SK-N-SH treated with all-trans-retinoic acid at 6 μM for 48 hours (cell line): Measurements from ENCODE around the gene AVL9.

Experiments
- ATAC-seq: fragments of 200-7000 bp; cut with Tn5 transposase; 3 replicates; pipeline ENCODE4 v1.9.1; 2020; ENCODE audit warnings: mild to moderate bottlenecking, moderate library complexity
- ARNTL ChIP-seq: fragments of 450-650 bp; formaldehyde crosslinking; IDR thresholded peaks from 2 replicates; pipeline ENCODE4 v1.5.0; 2020; ENCODE audit warnings: low read depth, mild to moderate bottlenecking, moderate library complexity, borderline replicate concordance
- BACH2 ChIP-seq: fragments of 250-450 bp; sonication (Bioruptor Pico); IDR thresholded peaks from 2 replicates; pipeline ENCODE4 v1.9.0; 2021; ENCODE audit warnings: mild to moderate bottlenecking, borderline replicate concordance
- CSDC2 ChIP-seq: fragments of 250-450 bp; sonication (Bioruptor Pico); IDR thresholded peaks from 2 replicates; pipeline ENCODE4 v1.5.0; 2020; ENCODE audit warnings: mild to moderate bottlenecking, moderate library complexity
- ESRRG ChIP-seq: fragments of 250-450 bp; sonication (Bioruptor Pico); IDR thresholded peaks from 2 replicates; pipeline ENCODE4 v1.6.1; 2021; ENCODE audit warnings: mild to moderate bottlenecking
- ISL1 ChIP-seq: fragments of 250-450 bp; sonication (Bioruptor Pico); IDR thresholded peaks from 2 replicates; pipeline ENCODE4 v2.1.2; 2022; ENCODE audit warnings: mild to moderate bottlenecking, moderate library complexity
- OSR1 ChIP-seq: fragments of 250-450 bp; sonication (Bioruptor Pico); IDR thresholded peaks from 2 replicates; pipeline ENCODE4 v1.8.0; 2022; ENCODE audit warnings: moderate library complexity, mild to moderate bottlenecking, inconsistent platforms
- PPARA ChIP-seq: fragments of 250-450 bp; sonication (Bioruptor Pico); IDR thresholded peaks from 2 replicates; pipeline ENCODE4 v1.5.0; 2020; ENCODE audit warnings: mild to moderate bottlenecking, borderline replicate concordance
- ZFP3 ChIP-seq: fragments of 250-450 bp; sonication (Bioruptor Pico); IDR thresholded peaks from 2 replicates; pipeline ENCODE4 v1.5.0; 2020; ENCODE audit warnings: mild to moderate bottlenecking, moderate library complexity
- ZNF565 ChIP-seq: fragments of 450-650 bp; formaldehyde crosslinking; conservative IDR thresholded peaks from 2 replicates; pipeline ENCODE4 v1.5.0; 2020; ENCODE audit warnings: low read depth, mild to moderate bottlenecking, moderate library complexity
- ZNF8 ChIP-seq: fragments of 450-650 bp; formaldehyde crosslinking; IDR thresholded peaks from 2 replicates; pipeline ENCODE4 v1.5.0; 2020; ENCODE audit warnings: mild to moderate bottlenecking, moderate library complexity
- TF ChIP-seq, protein P1 (sequence below): fragments of 250-450 bp; sonication (Bioruptor Pico); IDR thresholded peaks from 2 replicates; pipeline ENCODE4 v1.5.1; 2020; ENCODE audit warnings: low read depth, mild to moderate bottlenecking, moderate library complexity
- TF ChIP-seq, protein P2 (sequence below): fragments of 250-450 bp; sonication (Bioruptor Pico); IDR thresholded peaks from 2 replicates; pipeline ENCODE4 v1.8.0; 2020; ENCODE audit warnings: mild to moderate bottlenecking, moderate library complexity, borderline replicate concordance
- TF ChIP-seq, protein P3 (sequence below): fragments of 250-450 bp; sonication (Bioruptor Pico); IDR thresholded peaks from 2 replicates; pipeline ENCODE4 v1.5.0; 2020; ENCODE audit warnings: mild to moderate bottlenecking, moderate library complexity
- TF ChIP-seq, protein P4 (sequence below): fragments of 250-450 bp; sonication (Bioruptor Pico); IDR thresholded peaks from 2 replicates; pipeline ENCODE4 v1.5.1; 2021; ENCODE audit warnings: mild to moderate bottlenecking, moderate library complexity
- TF ChIP-seq, protein P5 (sequence below): fragments of 250-450 bp; sonication (Bioruptor Pico); IDR thresholded peaks from 2 replicates; pipeline ENCODE4 v1.8.0; 2021; ENCODE audit warnings: low read depth, mild to moderate bottlenecking, moderate library complexity, borderline replicate concordance

The AVL9 gene

DNA sequence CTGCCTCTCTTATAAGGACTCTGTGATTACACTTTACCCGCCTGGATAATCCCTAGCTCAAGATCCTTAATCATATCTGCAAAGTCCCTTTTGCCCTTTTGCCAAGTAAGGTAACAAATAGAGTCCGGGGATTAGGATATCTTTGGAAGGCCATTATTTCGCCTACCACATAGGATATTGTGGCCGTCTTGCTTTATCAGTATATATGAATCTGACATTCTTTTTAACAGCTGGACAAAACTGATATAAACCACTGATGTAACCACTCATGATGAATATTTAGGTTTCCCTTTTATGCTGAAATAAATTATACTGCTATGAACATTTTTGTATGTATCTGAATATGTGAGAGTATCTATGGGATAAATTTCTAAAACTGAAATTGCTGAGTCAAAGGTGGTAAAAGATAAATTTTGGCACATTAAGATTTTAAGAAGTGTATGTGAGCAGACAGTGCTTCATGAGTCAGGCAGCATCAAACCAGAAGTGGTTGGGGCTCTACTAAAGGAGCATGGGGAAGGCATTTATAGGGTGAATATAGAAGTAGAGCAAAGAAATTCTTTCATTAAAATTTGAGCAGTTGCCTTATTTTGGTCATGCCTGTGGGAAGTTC lies 44.7 kb downstream of the AVL9 start:
- no peak for ATAC-seq
- TF ChIP-seq CSDC2 (CRISPR knock-in tag): no peak

DNA sequence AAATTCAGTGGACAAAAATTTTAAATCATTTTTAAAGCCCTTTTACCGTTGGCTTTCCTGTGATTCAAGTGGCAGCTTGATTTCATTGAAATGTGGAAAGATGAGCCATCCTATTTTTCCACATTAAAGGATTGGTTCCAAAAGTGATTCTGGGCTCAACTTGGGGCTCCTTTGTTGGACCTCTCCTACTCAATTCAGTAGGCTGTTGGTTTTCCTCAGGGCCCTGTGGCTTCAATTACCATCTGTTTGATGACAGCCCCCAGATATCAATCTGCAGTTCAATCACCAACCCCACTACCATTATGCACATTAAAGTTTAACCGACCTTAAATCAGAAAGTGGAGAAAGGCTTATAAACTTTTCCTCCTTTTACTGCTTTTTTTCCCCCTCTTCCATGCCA lies 47.3 kb downstream of the AVL9 start:
- TF ChIP-seq ZNF8 (CRISPR knock-in tag): no peak
- no peak for ATAC-seq

DNA sequence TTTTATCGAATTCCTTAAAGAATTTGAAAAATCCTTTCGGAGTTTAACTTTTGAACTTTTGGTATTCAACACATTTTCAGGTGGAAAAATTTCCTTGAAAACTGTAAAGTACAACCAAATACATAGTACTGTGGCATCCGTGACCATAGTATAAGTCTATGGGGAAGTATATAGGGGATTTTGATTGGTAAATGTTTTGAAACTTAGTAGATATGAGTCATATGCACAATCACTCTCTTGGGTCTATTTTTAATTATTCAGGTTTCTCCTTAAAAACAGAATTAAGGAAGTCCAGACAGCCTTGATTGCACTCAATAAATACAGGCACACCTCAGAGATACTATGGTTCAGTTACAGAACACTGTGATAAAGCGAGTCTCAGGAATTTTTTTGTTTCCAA lies 64.2 kb downstream of the AVL9 start:
- TF ChIP-seq, protein P1, sequence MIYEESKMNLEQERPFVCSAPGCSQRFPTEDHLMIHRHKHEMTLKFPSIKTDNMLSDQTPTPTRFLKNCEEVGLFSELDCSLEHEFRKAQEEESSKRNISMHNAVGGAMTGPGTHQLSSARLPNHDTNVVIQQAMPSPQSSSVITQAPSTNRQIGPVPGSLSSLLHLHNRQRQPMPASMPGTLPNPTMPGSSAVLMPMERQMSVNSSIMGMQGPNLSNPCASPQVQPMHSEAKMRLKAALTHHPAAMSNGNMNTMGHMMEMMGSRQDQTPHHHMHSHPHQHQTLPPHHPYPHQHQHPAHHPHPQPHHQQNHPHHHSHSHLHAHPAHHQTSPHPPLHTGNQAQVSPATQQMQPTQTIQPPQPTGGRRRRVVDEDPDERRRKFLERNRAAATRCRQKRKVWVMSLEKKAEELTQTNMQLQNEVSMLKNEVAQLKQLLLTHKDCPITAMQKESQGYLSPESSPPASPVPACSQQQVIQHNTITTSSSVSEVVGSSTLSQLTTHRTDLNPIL (CRISPR knock-in tag): no peak
- TF ChIP-seq ZFP3 (no peak), BACH2 (no peak), PPARA (CRISPR knock-in tag) (no peak), ZNF8 (CRISPR knock-in tag) (no peak)
- TF ChIP-seq, protein P2, sequence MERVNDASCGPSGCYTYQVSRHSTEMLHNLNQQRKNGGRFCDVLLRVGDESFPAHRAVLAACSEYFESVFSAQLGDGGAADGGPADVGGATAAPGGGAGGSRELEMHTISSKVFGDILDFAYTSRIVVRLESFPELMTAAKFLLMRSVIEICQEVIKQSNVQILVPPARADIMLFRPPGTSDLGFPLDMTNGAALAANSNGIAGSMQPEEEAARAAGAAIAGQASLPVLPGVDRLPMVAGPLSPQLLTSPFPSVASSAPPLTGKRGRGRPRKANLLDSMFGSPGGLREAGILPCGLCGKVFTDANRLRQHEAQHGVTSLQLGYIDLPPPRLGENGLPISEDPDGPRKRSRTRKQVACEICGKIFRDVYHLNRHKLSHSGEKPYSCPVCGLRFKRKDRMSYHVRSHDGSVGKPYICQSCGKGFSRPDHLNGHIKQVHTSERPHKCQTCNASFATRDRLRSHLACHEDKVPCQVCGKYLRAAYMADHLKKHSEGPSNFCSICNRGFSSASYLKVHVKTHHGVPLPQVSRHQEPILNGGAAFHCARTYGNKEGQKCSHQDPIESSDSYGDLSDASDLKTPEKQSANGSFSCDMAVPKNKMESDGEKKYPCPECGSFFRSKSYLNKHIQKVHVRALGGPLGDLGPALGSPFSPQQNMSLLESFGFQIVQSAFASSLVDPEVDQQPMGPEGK: no peak
- TF ChIP-seq, protein P3, sequence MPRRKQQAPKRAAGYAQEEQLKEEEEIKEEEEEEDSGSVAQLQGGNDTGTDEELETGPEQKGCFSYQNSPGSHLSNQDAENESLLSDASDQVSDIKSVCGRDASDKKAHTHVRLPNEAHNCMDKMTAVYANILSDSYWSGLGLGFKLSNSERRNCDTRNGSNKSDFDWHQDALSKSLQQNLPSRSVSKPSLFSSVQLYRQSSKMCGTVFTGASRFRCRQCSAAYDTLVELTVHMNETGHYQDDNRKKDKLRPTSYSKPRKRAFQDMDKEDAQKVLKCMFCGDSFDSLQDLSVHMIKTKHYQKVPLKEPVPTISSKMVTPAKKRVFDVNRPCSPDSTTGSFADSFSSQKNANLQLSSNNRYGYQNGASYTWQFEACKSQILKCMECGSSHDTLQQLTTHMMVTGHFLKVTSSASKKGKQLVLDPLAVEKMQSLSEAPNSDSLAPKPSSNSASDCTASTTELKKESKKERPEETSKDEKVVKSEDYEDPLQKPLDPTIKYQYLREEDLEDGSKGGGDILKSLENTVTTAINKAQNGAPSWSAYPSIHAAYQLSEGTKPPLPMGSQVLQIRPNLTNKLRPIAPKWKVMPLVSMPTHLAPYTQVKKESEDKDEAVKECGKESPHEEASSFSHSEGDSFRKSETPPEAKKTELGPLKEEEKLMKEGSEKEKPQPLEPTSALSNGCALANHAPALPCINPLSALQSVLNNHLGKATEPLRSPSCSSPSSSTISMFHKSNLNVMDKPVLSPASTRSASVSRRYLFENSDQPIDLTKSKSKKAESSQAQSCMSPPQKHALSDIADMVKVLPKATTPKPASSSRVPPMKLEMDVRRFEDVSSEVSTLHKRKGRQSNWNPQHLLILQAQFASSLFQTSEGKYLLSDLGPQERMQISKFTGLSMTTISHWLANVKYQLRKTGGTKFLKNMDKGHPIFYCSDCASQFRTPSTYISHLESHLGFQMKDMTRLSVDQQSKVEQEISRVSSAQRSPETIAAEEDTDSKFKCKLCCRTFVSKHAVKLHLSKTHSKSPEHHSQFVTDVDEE: no peak
- ATAC-seq: no peak

DNA sequence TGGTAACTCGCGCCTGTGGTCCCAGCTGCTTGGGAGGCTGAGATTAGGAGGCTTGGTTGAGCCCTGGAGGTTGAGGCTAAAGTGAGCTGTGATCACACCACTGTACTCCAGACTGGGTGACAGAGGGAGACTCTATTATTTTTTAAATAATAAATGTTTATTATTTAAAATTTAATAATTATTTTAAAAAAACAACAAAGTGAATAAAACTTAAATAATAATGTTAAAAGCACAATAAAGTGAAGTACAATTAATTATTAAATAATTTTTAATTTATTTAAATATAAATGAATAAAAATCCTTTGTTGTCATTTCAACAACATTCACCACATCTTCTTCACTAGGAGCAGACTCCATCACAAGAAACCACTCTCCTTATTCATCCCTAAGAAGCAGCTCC lies 64.8 kb downstream of the AVL9 start:
- TF ChIP-seq ARNTL (CRISPR knock-in tag) (no peak), ISL1 (no peak)
- no peak for ATAC-seq

DNA sequence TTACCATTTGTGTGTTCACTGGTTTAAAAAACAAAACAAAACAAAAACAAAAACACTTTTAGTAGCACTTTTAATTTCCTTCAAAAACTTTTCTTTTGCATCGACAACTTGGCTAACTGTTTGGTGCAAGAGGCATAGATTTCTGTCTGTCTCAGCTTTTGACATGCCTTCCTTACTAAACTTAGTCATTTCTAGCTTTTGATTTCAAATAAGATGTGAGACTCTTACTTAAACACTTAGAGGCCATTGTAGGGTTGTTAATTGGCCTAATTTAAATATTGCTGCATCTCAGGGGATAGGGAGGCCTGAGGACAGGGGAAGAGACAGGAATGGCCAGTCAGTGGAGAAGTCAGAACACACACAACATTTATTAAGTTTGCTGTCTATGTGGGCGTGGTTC lies 66.3 kb downstream of the AVL9 start:
- ATAC-seq: no peak

More for the DNA sequence above, 66.3 kb downstream of the AVL9 start:
- TF ChIP-seq, protein P4, sequence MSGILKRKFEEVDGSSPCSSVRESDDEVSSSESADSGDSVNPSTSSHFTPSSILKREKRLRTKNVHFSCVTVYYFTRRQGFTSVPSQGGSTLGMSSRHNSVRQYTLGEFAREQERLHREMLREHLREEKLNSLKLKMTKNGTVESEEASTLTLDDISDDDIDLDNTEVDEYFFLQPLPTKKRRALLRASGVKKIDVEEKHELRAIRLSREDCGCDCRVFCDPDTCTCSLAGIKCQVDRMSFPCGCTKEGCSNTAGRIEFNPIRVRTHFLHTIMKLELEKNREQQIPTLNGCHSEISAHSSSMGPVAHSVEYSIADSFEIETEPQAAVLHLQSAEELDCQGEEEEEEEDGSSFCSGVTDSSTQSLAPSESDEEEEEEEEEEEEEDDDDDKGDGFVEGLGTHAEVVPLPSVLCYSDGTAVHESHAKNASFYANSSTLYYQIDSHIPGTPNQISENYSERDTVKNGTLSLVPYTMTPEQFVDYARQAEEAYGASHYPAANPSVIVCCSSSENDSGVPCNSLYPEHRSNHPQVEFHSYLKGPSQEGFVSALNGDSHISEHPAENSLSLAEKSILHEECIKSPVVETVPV: no peak
- TF ChIP-seq ISL1 (no peak), ESRRG (CRISPR knock-in tag) (no peak), OSR1 (no peak), ZNF565 (no peak), ZNF8 (CRISPR knock-in tag) (no peak)
- TF ChIP-seq, protein P2: no peak
- TF ChIP-seq, protein P5, sequence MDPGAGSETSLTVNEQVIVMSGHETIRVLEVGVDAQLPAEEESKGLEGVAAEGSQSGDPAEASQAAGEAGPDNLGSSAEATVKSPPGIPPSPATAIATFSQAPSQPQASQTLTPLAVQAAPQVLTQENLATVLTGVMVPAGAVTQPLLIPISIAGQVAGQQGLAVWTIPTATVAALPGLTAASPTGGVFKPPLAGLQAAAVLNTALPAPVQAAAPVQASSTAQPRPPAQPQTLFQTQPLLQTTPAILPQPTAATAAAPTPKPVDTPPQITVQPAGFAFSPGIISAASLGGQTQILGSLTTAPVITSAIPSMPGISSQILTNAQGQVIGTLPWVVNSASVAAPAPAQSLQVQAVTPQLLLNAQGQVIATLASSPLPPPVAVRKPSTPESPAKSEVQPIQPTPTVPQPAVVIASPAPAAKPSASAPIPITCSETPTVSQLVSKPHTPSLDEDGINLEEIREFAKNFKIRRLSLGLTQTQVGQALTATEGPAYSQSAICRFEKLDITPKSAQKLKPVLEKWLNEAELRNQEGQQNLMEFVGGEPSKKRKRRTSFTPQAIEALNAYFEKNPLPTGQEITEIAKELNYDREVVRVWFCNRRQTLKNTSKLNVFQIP (CRISPR knock-in tag): no peak
